Dedifferentiated amniotic fluid mesenchymal stem cell (primary cell): ENCODE results near the gene PRRC2B.
A peak's percentile ranks its signal among the peaks of the same experiment; 100 is the strongest.
"Not testable (repeated sequence)": the region's sequence is repeated elsewhere in the genome, so short reads cannot be mapped to it uniquely, and the experiment has no call there.

Experiments
- DNase-seq: peaks from one replicate; pipeline ENCODE4 v3.0.0-alpha.2; 2016; ENCODE audit errors: extremely low spot score

Gene PRRC2B

DNA sequence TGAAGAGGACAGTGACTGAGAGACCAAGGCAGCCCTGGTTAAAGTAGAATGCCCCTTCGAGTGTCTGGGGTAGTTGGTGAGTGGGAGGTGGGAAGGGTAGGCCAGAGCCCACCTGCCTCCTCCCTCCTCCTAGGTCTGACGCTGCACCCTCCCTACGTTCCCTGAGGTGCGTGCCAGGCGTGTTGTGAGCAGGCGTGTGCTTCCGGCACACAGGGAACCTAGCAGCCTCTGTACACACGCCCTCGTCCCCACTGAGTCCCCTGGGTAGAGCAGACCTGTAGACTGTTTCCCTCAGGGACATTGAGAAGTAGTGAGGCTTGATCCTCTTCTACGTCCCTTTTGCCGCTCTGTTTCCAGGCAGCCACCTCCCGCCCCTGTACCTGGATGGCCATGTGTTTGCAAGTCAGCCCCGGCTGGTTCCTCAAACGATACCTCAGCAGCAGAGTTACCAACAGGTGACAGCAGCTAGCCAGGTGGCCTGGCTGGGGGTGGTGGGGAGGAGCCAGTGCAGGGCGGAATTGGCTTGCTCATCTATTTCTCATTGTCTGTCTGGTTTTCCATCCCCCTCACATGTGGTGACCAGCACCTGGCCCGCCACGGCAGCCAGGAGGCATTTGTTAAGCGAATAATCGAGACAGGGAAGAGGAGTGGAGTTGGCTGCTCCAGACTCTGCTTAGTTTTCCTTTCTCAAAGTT is 92.0 kb downstream of the PRRC2B start:
- DNase-seq, result no peak

DNA sequence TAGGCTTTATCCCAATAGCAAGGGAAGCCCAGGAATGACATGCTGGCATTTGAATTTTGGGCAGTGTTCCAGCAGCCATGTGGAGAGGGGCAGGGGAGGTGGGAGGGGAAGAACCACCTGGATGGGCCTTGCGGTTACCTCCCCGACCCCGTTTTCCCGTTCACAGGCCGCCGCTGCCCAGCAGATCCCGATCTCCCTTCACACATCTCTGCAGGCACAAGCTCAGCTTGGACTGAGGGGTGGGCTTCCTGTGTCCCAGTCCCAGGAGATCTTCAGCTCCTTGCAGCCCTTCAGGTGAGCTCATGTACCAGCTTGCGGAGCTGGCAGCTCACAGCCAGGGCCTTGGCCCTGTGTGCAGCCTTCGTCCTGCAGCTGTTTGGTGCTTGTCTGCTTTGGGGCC is 93.1 kb downstream of the PRRC2B start:
- DNase-seq, result no peak

DNA sequence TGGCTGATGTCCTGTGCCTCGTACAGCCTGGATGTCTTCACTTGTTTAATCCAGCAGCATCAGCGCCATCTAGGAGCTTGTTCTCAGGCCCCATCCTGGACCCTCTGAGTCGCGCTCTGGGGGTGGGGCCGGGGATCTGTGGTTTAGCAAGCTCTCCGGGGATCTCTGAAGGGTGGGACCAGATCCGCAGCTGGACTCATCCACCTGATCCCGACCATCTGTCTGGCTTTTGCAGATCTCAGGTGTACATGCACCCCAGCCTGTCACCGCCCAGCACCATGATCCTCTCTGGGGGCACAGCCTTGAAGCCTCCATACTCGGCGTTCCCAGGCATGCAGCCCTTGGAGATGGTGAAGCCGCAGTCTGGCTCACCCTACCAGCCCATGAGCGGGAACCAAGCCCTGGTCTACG is 93.7 kb downstream of the PRRC2B start:
- no peak for DNase-seq

DNA sequence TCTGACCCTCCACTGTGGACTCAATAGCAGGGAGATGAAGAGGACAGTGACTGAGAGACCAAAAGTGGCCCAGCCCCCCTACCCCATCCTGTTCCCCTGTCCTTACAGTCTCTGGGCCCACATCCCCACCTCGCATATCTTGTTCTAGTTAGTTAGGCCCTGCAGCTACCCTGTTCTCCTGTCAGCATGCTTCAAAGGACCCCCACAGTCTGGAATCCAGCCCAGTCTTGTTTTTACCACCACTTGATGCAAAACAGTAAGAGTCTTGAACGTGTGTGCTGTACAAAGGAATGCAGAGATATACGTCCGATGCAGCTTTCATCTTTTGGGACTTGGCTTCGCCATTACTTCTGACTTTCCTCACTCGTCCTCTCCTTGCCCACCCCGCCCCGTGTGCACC is 96.6 kb downstream of the PRRC2B start:
- DNase-seq, result no peak

DNA sequence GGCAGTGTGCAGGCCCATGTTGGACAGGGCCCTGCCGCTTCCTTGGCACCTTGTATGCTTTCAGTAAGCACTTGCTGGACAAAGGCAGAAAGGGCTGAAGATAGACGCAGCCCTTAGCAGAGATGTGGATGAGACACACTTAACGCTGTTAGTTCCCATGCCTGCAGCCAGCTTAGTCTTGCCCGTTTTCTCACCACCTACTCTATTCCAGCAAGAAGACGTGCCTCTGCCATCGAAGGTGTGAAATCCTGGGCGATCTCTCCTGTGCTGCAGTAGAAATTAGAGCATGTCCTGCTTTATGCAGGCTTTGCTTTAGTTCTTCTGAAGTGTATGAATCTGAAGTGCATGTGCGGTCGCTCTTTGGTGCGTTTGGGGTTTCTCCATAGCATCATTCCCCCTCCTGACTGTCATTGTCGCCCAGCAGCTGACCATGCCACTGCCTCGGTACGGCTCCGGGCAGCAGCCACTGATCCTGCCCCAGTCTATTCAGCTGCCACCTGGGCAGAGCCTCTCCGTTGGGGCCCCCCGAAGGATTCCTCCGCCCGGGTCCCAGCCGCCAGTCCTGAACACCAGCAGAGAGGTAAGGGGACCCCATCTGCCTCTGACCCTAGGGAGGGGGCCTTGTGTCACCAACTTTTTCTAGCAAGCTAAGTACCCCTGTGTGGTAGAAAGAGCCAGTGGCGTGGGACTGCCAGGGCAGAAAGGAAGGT is 97.3 kb downstream of the PRRC2B start:
- DNase-seq, result no peak

DNA sequence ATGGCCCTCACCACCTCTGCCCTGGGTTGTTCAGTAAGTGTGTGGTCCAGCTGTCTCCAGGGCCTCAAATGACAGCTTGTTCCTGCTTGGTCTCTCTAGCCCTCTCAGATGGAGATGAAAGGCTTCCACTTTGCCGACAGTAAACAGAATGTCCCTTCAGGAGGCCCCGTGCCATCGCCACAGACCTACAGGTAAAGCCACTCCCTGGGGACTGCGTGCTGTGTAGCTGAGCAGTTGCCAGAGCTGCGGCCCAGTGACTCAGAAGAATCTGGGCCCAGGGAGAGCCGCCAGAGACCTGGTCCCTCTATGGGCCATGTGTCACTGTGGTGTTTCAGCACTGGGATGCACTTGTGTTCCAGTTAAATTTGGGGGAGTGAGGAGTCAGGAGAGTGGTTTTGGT is 98.2 kb downstream of the PRRC2B start:
- no peak for DNase-seq

DNA sequence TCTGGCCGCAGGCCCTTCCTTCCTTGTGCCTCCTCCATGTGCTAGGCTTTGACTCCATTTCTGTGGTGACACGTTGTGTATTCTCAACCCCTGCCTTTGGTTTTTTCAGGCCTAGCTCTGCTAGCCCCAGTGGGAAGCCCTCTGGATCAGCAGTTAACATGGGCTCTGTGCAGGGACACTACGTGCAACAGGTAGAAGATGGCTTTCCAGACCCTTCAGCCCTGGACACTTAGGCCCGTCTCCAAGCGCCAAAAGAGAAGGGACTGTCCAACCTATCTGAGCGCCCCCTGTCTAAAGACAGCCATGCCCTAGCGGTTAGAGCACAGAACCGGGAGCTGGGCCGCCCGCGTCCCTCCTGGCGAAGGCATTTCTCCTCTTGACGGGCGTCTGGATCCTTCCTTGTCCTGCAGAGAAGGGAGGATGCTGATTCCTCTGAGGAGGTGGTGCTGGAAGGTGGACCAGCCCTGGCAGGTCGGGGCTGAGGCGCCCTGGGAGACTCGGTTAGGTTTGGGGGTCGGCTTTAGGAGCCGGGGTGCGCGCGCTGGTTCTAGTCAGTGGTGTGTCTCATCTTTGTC is 100.5 kb downstream of the PRRC2B start:
- DNase-seq, result no peak

DNA sequence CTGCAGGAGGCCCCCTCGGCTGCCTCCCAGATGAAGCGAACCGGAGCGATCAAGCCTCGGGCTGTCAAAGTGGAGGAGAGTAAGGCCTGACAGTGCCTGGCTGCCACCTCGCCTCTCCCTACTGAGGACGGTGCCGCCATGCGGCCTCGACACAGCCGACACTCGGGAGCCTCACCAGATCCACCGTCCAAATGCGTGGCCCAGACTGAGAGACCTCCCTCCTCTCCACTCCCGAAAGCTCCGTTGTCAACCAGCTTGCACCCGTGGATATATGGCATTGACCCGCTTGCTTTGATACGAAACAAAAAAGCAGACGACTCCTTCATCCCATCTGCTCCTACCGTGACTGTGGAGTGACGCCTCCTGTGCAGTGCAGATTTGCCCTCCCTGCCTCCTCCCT is 101.9 kb downstream of the PRRC2B start:
- DNase-seq, result no peak

DNA sequence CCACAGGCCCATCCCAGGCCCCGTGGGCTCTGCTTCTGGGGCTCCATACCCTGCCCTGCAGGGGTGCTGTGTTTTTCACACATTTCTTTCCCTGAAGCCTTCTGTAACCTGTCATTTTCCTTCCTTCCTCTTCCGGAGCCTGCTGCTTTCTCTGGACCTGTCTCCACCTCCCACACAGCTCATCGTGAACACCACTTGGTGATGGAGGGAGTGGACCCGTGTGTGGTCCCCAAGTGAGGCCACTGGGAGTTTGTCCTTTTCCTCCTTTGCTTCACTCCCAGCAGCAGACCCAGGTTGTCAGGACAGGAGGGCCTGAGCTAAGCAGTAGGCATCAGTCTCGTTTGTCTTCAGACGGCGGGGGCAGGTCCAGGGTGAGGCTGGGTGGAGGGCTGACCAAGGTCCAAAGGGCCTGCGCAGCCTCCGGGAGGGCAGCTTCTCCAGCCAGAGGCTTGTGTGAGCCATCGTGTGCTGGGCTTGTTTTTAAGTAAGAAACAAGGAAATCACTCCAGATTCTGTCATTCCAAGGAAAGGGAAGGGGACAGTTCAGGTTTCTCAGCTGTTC is 103.0 kb downstream of the PRRC2B start:
- no peak for DNase-seq

DNA sequence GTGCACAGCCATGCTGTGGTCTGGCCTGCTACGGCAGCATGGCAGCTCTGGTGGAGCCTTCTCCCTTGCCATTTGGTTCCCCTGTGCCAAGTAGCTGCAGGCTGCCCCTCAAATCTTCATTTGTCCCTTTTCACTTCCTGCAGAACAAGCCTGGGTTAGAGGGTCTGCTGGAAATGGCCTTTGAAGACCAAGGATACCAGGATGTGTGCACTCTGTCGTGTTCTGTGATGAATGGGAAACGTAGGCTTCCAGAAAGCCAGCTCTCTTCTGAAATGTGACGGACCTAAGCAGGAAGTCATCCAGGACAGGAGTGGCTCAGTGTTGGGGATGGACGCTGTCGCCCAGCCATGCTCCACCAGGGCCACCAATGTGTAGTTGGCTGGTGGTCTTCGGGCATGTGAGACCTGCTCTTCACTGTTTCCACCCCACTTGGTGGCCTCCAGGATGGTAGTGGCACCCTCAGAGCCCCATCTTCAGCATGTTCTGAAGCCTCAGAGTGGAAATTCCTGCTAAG is 105.4 kb downstream of the PRRC2B start:
- no peak for DNase-seq

DNA sequence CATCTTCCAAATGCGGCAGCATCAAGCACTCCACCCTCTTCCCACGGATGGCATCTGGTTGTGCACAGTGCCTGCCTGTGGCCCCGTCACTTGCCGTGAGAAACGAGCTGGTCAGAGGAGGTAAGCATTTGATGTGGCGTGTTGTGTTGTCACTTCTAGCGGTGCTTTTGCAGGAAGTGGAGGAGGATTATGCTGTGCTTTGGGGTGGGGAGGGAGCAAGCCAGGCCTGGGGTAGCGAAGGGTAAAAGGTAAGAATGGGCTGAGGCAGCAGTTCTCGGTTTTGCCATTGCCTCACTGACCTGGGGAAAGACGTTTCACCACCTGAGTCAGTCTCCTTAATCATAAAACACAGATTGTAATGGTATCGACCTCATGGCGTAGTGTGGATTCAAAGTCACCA is 106.5 kb downstream of the PRRC2B start:
- no peak for DNase-seq

DNA sequence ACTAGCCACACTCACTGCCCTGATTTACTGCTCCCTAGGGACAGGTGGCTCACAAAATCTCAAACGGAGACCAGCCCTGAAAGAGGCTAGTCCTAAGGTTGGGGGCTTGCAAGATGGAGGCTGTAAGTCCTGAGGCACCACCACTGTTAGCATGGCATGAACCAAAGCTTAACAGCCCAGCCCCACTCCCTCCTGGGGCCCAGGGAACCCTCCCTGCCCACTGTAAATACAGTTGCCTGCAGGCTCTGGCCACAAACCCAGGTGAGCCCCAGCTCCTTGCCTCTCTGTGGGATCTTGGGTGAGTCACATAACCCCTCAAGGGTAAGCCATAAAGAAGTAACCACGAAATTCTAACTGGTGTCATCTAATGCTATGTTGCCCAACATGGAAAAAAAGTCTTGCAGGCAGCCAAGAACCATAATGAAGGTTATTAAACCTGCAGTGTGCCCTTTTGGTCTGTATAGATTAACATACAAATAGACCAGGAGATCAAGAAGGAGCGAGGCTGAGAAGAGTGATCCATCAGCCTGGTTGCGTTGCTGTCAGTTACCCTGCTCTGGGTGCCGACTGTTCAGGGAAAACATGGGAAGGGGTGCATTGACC is 107.2 kb downstream of the PRRC2B start:
- DNase-seq, result no peak

DNA sequence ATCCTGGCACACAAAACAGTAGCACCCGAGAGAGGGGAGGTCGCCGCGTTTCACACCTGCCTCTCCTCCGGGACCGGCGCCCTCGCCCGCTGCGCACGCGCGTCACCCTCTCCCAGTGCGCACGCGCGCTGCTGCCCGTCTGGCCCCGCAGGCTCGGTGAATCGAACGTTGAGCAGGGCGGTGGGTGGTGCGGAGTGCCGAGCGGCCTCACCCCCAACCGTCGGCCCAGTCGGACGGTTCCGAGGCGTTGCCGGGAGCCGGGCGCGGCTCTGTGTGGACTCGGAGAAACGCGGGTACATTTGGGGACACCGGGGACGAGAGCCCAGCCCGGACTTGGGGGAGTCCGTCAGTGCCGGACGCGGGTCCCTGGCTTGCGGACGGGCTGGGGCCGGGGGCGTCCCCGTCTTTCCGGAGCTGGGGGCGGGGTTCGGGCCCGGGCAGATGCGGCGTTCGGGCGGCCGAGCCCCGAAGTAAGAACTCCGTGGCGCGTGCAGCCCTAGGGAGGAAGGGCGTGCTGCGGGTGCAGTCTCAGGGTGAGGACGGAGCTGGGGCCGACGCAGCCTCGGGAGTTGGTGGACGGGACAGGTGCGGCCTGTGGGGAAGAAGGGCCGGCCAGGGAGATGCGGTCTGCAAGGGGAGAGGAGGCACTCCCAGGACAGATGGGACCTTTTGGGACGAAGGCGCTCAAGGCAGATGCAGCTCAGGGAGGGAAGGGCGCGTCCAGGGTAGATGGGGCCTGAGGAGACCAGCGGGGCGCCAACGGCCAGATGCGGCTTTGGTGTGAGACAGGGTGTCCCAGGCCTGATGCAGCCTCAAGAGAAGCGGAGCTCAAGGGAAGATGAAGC is 109.1 kb downstream of the PRRC2B start, which contains the start of gene POMT1:
Gene POMT1 (plus strand): TSS at position 138 of the 845 bp plus-strand sequence. CDS start 1,301 bp downstream, outside the sequence.
- DNase-seq, result peak; percentile 76

DNA sequence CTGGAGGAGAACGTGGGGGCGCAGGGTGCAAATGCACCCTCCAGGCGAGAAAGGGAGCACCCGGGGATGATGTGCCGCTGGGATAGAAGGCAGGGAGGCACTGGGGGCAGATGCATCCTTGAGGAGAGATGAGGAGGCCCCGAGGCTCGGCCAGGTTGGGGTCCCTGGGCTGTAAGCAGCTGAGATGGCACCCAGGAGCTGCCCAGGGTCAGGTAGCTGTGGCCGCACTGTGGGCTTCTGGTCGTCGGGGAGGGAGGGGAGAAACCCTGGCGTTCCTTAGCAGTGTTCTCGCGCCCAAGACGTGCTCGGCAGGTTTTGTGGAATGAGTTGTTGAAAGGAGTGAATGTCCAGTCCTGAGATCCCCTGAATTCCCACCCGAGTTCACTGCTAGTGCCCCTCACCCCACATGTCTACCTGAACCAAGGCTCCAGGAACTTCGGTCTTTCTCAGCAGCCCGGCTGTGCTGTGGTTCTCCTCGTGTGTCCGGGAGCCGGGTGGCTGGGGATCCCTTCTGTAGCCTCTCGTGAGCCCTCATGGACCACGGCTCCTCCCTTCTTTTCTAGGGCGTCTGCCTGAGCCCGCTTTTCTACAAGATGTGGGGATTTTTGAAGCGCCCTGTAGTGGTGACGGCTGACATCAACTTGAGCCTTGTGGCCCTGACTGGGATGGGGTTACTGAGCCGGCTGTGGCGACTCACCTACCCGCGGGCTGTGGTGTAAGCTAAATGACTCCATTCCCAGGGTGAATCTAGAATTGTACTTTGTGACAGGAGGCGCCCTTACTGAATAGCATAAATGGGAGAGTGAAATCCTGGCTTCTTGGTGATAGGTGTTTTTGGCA is 110.0 kb downstream of the PRRC2B start:
- no peak for DNase-seq

DNA sequence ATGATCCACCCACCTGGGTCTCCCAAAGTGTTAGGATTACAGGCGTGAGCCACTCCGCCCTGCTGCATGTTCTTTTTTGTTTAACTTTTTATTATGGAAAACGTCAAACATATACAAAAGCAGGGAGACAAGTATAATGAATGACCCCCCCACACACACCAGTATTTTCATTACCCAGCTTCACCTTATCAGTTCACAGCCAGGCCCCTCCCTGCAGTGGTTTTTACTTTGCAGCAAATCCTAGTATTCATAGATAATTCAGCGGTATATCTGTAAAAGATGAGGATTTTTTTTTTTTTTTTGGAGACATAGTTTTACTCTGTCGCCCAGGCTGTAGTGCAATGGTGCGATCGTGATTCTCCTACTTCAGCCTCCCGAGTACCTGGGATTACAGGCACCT is 111.1 kb downstream of the PRRC2B start:
- no peak for DNase-seq

DNA sequence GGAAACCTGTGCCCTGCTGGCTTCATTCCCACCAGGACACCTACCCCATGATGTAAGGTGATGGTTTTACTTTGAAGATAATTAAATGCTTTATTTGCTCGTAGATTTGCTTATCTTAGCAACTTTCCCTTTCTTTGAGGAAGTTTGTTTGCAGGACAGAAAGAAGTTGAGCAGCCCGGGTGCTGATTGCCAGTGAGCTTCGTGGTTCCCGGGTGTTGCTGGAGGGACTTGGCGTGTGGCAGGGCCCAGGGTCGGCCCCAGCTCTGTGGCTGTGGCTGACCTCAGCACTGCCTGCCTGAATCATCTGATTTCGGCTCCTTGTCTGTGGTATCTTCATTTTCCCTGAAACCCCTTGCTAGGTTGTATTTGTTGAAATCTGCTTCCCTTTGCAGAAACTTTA is 117.5 kb downstream of the PRRC2B start:
- no peak for DNase-seq

DNA sequence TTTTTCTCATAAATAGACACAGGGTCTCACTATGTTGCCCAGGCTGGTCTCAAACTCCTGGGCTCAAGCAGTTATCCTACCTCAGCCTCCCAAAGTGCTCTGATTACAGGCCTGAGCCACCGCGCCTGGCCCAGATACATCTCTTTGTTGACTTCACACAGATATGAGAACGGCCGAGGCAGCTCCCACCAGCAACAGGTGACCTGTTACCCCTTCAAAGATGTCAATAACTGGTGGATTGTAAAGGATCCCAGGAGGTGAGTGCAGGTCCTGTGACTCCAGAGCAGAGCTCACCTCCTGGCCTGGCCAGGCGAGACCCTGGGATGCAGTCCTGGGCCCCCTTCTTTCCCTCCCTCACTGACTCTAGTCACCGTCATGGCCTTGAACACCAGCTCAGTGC is 118.0 kb downstream of the PRRC2B start:
- DNase-seq, result no peak

DNA sequence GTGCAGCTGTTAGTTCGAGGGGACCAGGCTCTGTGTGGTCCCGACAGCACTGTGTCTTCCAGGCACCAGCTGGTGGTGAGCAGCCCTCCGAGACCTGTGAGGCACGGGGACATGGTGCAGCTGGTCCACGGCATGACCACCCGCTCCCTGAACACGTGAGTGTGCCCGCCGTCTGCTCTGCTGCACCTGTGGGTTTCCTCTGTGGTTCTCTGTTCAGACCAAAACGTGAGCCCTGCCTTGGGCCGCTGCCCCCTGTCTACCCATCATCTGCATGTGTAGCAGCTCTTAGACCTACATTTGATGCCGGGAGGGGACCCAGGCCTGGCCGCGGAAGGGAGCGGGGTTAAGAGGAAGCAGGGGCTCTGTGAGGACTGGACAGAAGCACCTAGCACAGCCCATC is 119.3 kb downstream of the PRRC2B start:
- no peak for DNase-seq

DNA sequence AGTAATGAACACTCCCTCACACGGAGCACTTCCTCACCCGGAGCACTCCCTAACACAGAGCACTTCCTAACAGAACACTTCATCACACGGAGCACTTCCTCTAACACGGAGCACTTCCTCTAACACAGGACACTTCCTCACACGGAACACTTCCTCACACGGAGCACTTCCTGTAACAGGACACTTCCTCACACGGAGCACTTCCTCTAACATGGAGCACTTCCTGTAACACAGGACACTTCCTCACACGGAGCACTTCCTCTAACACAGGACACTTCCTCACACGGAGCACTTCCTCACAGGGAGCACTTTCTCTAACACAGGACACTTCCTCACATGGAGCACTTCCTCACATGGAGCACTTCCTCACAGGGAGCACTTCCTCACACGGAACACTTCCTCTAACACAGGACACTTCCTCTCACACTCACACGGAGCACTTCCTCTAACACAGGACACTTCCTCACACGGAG is 121.7 kb downstream of the PRRC2B start:
- DNase-seq, result not testable (repeated sequence)

DNA sequence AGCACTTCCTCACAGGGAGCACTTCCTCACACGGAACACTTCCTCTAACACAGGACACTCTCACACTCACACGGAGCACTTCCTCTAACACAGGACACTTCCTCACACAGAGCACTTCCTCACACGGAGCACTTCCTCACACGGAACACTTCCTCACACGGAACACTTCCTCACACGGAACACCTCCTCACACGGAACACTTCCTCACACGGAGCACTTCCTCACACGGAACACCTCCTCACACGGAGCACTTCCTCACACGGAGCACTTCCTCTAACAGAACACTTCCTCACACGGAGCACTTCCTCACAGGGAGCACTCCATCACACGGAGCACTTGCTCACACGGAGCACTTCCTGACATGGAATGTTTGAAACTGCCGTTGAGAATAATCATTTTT is 122.2 kb downstream of the PRRC2B start:
- DNase-seq, result no peak
